ENCODE results near the gene IL37. TPM values are rescaled to one million over a fixed set of nuclear protein-coding genes. Genes with fewer than 3 reads are reported as not detected.
A peak's percentile ranks its signal among the peaks of the same experiment; 100 is the strongest.

Gene IL37
- total and polyA plus RNA-seq, 2 donors (not counting 1 experiment from before 2014, with no cell fraction given): not detected

DNA sequence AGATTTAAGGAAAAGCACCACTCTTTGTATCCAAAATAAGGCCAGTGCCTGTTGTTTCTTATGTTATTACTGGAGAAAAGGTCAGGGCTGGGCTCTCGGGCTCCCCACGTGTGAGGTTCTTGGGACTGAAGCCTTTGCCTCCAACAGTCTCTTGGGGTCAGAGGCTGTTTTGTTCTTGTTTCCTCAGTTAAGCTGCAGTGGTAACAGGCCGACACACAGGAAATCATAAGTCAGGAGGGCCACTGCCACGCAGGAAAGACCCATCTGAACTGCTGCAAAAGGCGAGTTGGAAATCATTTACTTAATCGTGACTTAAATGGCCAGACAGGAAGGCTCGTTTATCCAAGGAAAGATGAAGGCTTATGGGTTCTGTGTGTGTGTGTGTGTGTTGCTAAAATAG lies 30.3 kb upstream of the IL37 start:
- Histone ChIP-seq H4K20me1 (ENCODE audit: control insufficient read depth, extremely low read depth, insufficient read depth, low read length) (no peaks in the 10 kb centered on the region), H2AFZ (ENCODE audit: low read length) (no peak overlapping the region), H3K4me2 (ENCODE audit: extremely low read depth, insufficient read depth, low read length) (no peak overlapping the region), H3K4me1 (ENCODE audit: control insufficient read depth, extremely low read depth, insufficient read depth, low read length) (peaks cover 7% of the 10 kb centered on the region), H3K36me3 (ENCODE audit: control insufficient read depth, insufficient read depth, low read length) (no peaks in the 10 kb centered on the region), H3K9me3 (ENCODE audit: control insufficient read depth, insufficient read depth, low read depth, low read length) (no peaks in the 10 kb centered on the region), H3K4me3 (replicated peaks in 1 of 4; ENCODE audit: control extremely low read depth in 1 of 4, insufficient read depth in 1 of 4, low read depth in 3 of 4, low read length in 4 of 4) (no peak overlapping the region), H3K27me3 (ENCODE audit: control insufficient read depth, insufficient read depth, low read length) (no peaks in the 10 kb centered on the region), H3K27ac (ENCODE audit: insufficient read depth, low read length) (no peak overlapping the region), H3K79me2 (ENCODE audit: control insufficient read depth, insufficient read depth, low read length) (no peaks in the 10 kb centered on the region), H3K9ac (ENCODE audit: insufficient read depth, low read length) (no peak overlapping the region)
- TF ChIP-seq, protein P1, sequence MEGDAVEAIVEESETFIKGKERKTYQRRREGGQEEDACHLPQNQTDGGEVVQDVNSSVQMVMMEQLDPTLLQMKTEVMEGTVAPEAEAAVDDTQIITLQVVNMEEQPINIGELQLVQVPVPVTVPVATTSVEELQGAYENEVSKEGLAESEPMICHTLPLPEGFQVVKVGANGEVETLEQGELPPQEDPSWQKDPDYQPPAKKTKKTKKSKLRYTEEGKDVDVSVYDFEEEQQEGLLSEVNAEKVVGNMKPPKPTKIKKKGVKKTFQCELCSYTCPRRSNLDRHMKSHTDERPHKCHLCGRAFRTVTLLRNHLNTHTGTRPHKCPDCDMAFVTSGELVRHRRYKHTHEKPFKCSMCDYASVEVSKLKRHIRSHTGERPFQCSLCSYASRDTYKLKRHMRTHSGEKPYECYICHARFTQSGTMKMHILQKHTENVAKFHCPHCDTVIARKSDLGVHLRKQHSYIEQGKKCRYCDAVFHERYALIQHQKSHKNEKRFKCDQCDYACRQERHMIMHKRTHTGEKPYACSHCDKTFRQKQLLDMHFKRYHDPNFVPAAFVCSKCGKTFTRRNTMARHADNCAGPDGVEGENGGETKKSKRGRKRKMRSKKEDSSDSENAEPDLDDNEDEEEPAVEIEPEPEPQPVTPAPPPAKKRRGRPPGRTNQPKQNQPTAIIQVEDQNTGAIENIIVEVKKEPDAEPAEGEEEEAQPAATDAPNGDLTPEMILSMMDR (conservative IDR thresholded peaks at IDR 0.05 in 1 of 2, IDR thresholded peaks at IDR 0.05 in 1 of 2; ENCODE audit: low read depth in 1 of 2, low read length in 2 of 2): no peak
- TF ChIP-seq EZH2 (IDR thresholded peaks at IDR 0.05; ENCODE audit: low read length, missing control alignments): no peak
- DNase-seq (ENCODE audit: low read depth in 2 of 2): no peak

DNA sequence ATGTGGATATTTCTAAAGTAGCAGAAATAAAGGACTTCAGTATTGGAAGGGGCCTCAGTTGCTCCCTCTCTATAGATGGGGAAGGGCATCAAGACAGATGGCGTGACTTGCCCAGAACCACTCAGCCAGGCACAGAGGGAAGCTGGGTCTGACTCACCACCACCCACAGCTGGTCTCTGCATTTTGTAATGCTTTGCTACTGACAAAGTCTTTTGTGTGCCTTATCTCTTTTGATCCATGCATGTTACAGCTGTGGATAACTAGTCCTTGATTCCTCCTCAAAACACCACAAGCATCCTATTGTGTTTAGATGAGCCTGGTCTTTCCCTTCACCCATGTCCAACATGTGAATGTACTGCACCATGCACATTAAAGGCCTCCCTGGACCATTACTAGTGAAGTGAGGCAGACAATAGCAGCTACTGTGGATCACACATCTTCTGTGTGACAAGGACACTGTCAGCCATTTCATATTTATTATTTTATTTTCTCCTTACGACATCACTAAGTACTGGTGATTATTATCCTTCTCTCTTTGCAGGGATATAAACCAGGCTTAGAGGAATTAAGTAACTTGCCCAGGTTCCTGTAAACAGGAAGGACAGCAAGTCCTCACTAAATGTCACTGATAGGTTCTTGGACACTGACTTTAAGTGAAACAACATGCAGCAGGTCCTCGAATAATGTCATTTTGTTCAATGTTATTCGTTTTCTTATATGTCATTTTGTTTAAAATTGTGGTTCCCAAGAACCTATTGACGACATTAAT lies 29.6 kb upstream of the IL37 start:
- H2AFZ ChIP-seq (ENCODE audit: low read length): no peak overlapping the region
- no peaks in the 10 kb centered on the region for H4K20me1 ChIP-seq (ENCODE audit: control insufficient read depth, extremely low read depth, insufficient read depth, low read length)
- H3K79me2 ChIP-seq (ENCODE audit: control insufficient read depth, insufficient read depth, low read length): no peaks in the 10 kb centered on the region
- no peaks in the 10 kb centered on the region for H3K36me3 ChIP-seq (ENCODE audit: control insufficient read depth, insufficient read depth, low read length)
- no peak overlapping the region for H3K4me2 ChIP-seq (ENCODE audit: extremely low read depth, insufficient read depth, low read length)
- TF ChIP-seq, protein P1 (conservative IDR thresholded peaks at IDR 0.05 in 1 of 2, IDR thresholded peaks at IDR 0.05 in 1 of 2; ENCODE audit: low read depth in 1 of 2, low read length in 2 of 2): no peak
- TF ChIP-seq EZH2 (IDR thresholded peaks at IDR 0.05; ENCODE audit: low read length, missing control alignments): no peak
- H3K4me3 ChIP-seq (replicated peaks in 1 of 4; ENCODE audit: control extremely low read depth in 1 of 4, insufficient read depth in 1 of 4, low read depth in 3 of 4, low read length in 4 of 4): no peak overlapping the region
- no peaks in the 10 kb centered on the region for H3K27me3 ChIP-seq (ENCODE audit: control insufficient read depth, insufficient read depth, low read length)
- H3K27ac ChIP-seq (ENCODE audit: insufficient read depth, low read length): no peak overlapping the region
- DNase-seq (ENCODE audit: low read depth in 2 of 2): peak; percentile 70 to 95
- H3K4me1 ChIP-seq (ENCODE audit: control insufficient read depth, extremely low read depth, insufficient read depth, low read length): peaks cover 7% of the 10 kb centered on the region
- no peaks in the 10 kb centered on the region for H3K9me3 ChIP-seq (ENCODE audit: control insufficient read depth, insufficient read depth, low read depth, low read length)
- H3K9ac ChIP-seq (ENCODE audit: insufficient read depth, low read length): no peak overlapping the region

- no peaks in the 10 kb centered on the region for H3K36me3 ChIP-seq (ENCODE audit: control insufficient read depth, insufficient read depth, low read length)
- DNase-seq (ENCODE audit: low read depth in 2 of 2): no peak
- H3K9me3 ChIP-seq (ENCODE audit: control insufficient read depth, insufficient read depth, low read depth, low read length): no peaks in the 10 kb centered on the region
- peaks cover 7% of the 10 kb centered on the region for H3K4me1 ChIP-seq (ENCODE audit: control insufficient read depth, extremely low read depth, insufficient read depth, low read length)
- no peak overlapping the region for H3K4me3 ChIP-seq (replicated peaks in 1 of 4; ENCODE audit: control extremely low read depth in 1 of 4, insufficient read depth in 1 of 4, low read depth in 3 of 4, low read length in 4 of 4)
- TF ChIP-seq EZH2 (IDR thresholded peaks at IDR 0.05; ENCODE audit: low read length, missing control alignments): no peak
- TF ChIP-seq, protein P1 (conservative IDR thresholded peaks at IDR 0.05 in 1 of 2, IDR thresholded peaks at IDR 0.05 in 1 of 2; ENCODE audit: low read depth in 1 of 2, low read length in 2 of 2): no peak
- no peak overlapping the region for H3K9ac ChIP-seq (ENCODE audit: insufficient read depth, low read length)
- H3K79me2 ChIP-seq (ENCODE audit: control insufficient read depth, insufficient read depth, low read length): no peaks in the 10 kb centered on the region
- H4K20me1 ChIP-seq (ENCODE audit: control insufficient read depth, extremely low read depth, insufficient read depth, low read length): no peaks in the 10 kb centered on the region
- no peak overlapping the region for H3K4me2 ChIP-seq (ENCODE audit: extremely low read depth, insufficient read depth, low read length)
- no peak overlapping the region for H3K27ac ChIP-seq (ENCODE audit: insufficient read depth, low read length)
- H2AFZ ChIP-seq (ENCODE audit: low read length): no peak overlapping the region
- H3K27me3 ChIP-seq (ENCODE audit: control insufficient read depth, insufficient read depth, low read length): no peaks in the 10 kb centered on the region
These were observed 27.3 kb upstream of the IL37 start for GRCh38 chr2:112883669-112884068.

Measured in fibroblast of lung (primary cell).